ENCODE measurements around the gene DYRK1B. TPM values are rescaled to one million over a fixed set of nuclear protein-coding genes. Genes with fewer than 3 reads are reported as not detected.

DYRK1B gene
- total RNA-seq, 1 experiment from 2014 or later: 21.5 TPM

DNA sequence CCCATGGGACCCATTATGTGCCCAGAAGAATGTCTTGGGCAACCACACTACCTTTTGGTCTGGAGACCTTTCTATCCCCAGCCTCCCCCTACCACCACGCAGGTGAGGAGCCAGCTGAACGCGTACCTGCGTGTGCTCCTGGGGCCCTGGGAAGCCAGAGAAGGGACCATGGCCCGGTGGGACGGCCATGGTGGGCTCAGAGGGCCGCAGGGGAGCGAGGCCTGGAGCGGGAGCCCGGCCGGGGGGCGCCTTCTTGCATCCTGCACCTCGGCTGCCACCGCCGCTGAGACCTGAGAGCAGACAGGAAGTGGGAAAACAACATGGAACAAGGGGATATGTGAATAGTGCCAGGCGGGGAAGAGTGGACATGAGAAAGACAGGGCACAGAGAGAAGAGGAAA is 2.3 kb downstream of the DYRK1B start:
- CTCF ChIA-PET: no interaction called here
- no peak overlapping the region for H3K4me3 Mint-ChIP-seq (ENCODE audit: low read depth, unreplicated experiment)
- DNase-seq: no peak
- peak overlapping the region; percentile 68 for H3K27ac Mint-ChIP-seq (ENCODE audit: unreplicated experiment)
- no TSS peak for BruUV-seq (replicated peaks)
- H3K36me3 Mint-ChIP-seq (ENCODE audit: insufficient read depth, unreplicated experiment): peaks cover 76% of the 10 kb centered on the region
- peaks cover 26% of the 10 kb centered on the region for H3K4me1 Mint-ChIP-seq (ENCODE audit: low read depth, unreplicated experiment)
- H3K9me3 Mint-ChIP-seq (ENCODE audit: low read depth, unreplicated experiment): no peaks in the 10 kb centered on the region
- intact Hi-C loops (cut with micrococcal nuclease; ENCODE audit: unreplicated experiment): no loop called here
- no peaks in the 10 kb centered on the region for H3K27me3 Mint-ChIP-seq (ENCODE audit: unreplicated experiment)
- TF ChIP-seq CTCF (IDR thresholded peaks at IDR 0.05; ENCODE audit: unreplicated experiment): no peak

DNA sequence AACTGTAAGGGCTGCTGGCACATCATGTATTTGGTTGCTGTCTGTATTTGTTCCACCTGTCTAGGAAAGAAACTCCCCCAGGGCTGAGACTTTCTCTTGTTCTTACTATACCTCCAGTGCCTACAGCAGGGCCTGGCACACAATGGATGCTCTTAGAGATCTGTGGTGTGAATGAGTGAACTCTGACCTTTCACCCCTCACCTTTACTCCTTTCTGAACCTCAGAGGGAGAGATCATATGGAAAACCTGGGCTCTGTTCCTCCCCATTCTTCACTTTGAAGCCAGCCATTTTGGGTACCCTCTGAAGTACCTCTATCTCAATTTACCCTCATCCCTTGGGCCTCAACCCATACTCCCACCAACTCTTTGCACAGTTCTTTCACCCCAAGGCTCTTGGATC is 3.1 kb downstream of the DYRK1B start:
- no peak for TF ChIP-seq CTCF (IDR thresholded peaks at IDR 0.05; ENCODE audit: unreplicated experiment)
- intact Hi-C loops (cut with micrococcal nuclease; ENCODE audit: unreplicated experiment): no loop called here
- no peak overlapping the region for H3K27ac Mint-ChIP-seq (ENCODE audit: unreplicated experiment)
- no peak overlapping the region for H3K4me3 Mint-ChIP-seq (ENCODE audit: low read depth, unreplicated experiment)
- BruUV-seq (replicated peaks): no TSS peak
- H3K4me1 Mint-ChIP-seq (ENCODE audit: low read depth, unreplicated experiment): peaks cover 23% of the 10 kb centered on the region
- no peaks in the 10 kb centered on the region for H3K9me3 Mint-ChIP-seq (ENCODE audit: low read depth, unreplicated experiment)
- no peaks in the 10 kb centered on the region for H3K27me3 Mint-ChIP-seq (ENCODE audit: unreplicated experiment)
- CTCF ChIA-PET: no interaction called here
- no peak for DNase-seq
- H3K36me3 Mint-ChIP-seq (ENCODE audit: insufficient read depth, unreplicated experiment): peaks cover 74% of the 10 kb centered on the region

DNA sequence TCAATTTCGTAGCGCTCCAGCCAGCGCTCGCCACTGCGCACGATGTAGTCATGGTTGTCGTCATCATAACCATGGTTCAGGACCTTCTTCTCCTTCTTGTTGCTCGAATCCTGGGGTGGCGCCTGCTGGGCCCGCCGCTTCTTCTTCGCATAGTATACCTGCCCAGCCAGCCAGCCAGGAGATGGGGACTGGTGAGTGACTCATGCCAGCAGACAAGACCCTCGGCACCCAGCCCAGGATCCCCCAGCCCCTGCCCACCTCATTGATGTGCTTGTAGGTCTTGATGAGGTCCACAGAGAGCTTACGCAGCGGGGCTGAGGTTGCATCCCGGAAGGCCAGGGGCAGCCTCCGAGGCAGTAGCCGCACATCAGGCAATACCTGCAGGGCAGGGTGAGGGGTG is 3.6 kb downstream of the DYRK1B start:
- intact Hi-C loops (cut with micrococcal nuclease; ENCODE audit: unreplicated experiment): no loop called here
- no peaks in the 10 kb centered on the region for H3K27me3 Mint-ChIP-seq (ENCODE audit: unreplicated experiment)
- TF ChIP-seq CTCF (IDR thresholded peaks at IDR 0.05; ENCODE audit: unreplicated experiment): no peak
- peaks cover 70% of the 10 kb centered on the region for H3K36me3 Mint-ChIP-seq (ENCODE audit: insufficient read depth, unreplicated experiment)
- H3K4me1 Mint-ChIP-seq (ENCODE audit: low read depth, unreplicated experiment): peaks cover 23% of the 10 kb centered on the region
- no TSS peak for BruUV-seq (replicated peaks)
- no peak overlapping the region for H3K4me3 Mint-ChIP-seq (ENCODE audit: low read depth, unreplicated experiment)
- CTCF ChIA-PET: no interaction called here
- H3K9me3 Mint-ChIP-seq (ENCODE audit: low read depth, unreplicated experiment): no peaks in the 10 kb centered on the region
- no peak overlapping the region for H3K27ac Mint-ChIP-seq (ENCODE audit: unreplicated experiment)
- DNase-seq: no peak

DNA sequence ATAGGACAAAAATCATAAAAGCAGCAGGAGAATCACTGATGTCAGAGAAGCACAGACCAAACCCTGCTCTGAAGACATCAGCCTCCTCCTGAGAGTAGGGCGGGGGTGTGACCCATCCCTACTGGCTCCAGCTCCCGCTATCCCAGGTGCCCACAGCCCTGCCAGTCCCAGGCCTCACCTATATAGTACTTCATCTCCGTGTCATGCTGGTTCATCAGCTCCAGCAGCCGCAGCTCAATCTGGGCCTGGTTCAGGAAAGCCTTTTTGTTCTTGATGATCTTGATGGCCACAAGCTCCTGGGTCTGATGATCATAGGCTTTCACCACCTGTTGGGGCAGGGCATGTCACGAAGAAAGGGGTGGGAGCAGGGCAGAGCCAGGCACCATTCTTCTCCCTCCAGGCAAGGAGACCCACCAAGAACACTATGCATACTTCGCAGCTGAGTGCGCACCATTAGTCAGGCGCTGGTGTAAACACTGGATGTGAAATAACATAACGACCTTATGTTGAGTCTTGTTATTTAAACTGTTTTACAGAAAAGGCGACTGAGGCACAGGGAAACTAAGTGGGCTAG is 4.2 kb downstream of the DYRK1B start:
- H3K36me3 Mint-ChIP-seq (ENCODE audit: insufficient read depth, unreplicated experiment): peaks cover 64% of the 10 kb centered on the region
- no peak overlapping the region for H3K4me3 Mint-ChIP-seq (ENCODE audit: low read depth, unreplicated experiment)

More for the DNA sequence above, 4.2 kb downstream of the DYRK1B start:
- H3K27ac Mint-ChIP-seq (ENCODE audit: unreplicated experiment): no peak overlapping the region
- BruUV-seq (replicated peaks): no TSS peak
- TF ChIP-seq CTCF (IDR thresholded peaks at IDR 0.05; ENCODE audit: unreplicated experiment): no peak
- CTCF ChIA-PET: no interaction called here
- DNase-seq: no peak
- H3K27me3 Mint-ChIP-seq (ENCODE audit: unreplicated experiment): no peaks in the 10 kb centered on the region
- no peaks in the 10 kb centered on the region for H3K9me3 Mint-ChIP-seq (ENCODE audit: low read depth, unreplicated experiment)
- peaks cover 23% of the 10 kb centered on the region for H3K4me1 Mint-ChIP-seq (ENCODE audit: low read depth, unreplicated experiment)
- intact Hi-C loops (cut with micrococcal nuclease; ENCODE audit: unreplicated experiment): no loop called here

Data from Calu3 (cell line).